Superior temporal gyrus (tissue), 1 donor: ENCODE measurements around the gene SVBP.
A peak's percentile ranks its signal among the peaks of the same experiment; 100 is the strongest.
"Not testable (repeated sequence)": the region's sequence is repeated elsewhere in the genome, so short reads cannot be mapped to it uniquely, and the experiment has no call there.

ENCODE experiments used
- DNase-seq: peaks from one replicate; pipeline ENCODE4 v3.0.0-alpha.2; 2016; ENCODE audit errors: extremely low spot score

SVBP gene

GRCh38 chr1:42841440-42842147, 24.4 kb upstream of the SVBP start:
- no peak for DNase-seq

- DNase-seq, result no peak
Observed at GRCh38 chr1:42841010-42841409, 23.8 kb upstream of the SVBP start.

- no peak for DNase-seq
Observed at GRCh38 chr1:42838482-42839190, 21.4 kb upstream of the SVBP start.

- DNase-seq, result no peak
Observed at GRCh38 chr1:42837709-42838108, 20.5 kb upstream of the SVBP start.

GRCh38 chr1:42835422-42835821, 18.2 kb upstream of the SVBP start:
- DNase-seq, result no peak

GRCh38 chr1:42834803-42835202, 17.6 kb upstream of the SVBP start:
- no peak for DNase-seq

GRCh38 chr1:42833981-42834380, 16.8 kb upstream of the SVBP start:
- no peak for DNase-seq

GRCh38 chr1:42832641-42833240, 15.5 kb upstream of the SVBP start:
- no peak for DNase-seq

- DNase-seq, result no peak
Observed at GRCh38 chr1:42831273-42831672, 14.1 kb upstream of the SVBP start.

- no peak for DNase-seq
Observed at GRCh38 chr1:42830631-42831030, 13.4 kb upstream of the SVBP start.

- DNase-seq, result no peak
Observed at GRCh38 chr1:42825036-42825851, 8.0 kb upstream of the SVBP start.

GRCh38 chr1:42824481-42825035, 7.4 kb upstream of the SVBP start:
- no peak for DNase-seq

GRCh38 chr1:42822800-42823392, 5.7 kb upstream of the SVBP start:
- no peak for DNase-seq

- no peak for DNase-seq
Observed at GRCh38 chr1:42821690-42822089, 4.5 kb upstream of the SVBP start.

- DNase-seq, result no peak
Observed at GRCh38 chr1:42820813-42821212, 3.6 kb upstream of the SVBP start.

GRCh38 chr1:42817976-42818375, 779 bp upstream of the SVBP start:
- DNase-seq, result no peak

- DNase-seq, result no peak
Observed at GRCh38 chr1:42817440-42817767, 207 bp upstream of the SVBP start.

GRCh38 chr1:42815941-42816584, 1.1 kb downstream of the SVBP start:
- peak; percentile 32 for DNase-seq

- DNase-seq, result not testable (repeated sequence)
Observed at GRCh38 chr1:42814815-42815214, 2.4 kb downstream of the SVBP start.

- no peak for DNase-seq
Observed at GRCh38 chr1:42807056-42807668, 10.0 kb downstream of the SVBP start.

- DNase-seq, result no peak
Observed at GRCh38 chr1:42806593-42806992, 10.6 kb downstream of the SVBP start.
